ENCODE results near the gene ARHGEF38. TPM values are rescaled to one million over a fixed set of nuclear protein-coding genes. Genes with fewer than 3 reads are reported as not detected.

ARHGEF38 gene
- total RNA-seq, 1 experiment from 2014 or later, result 0.15 TPM

- peaks cover 7% of the 10 kb centered on the region; the same call in 1 of the 2 replicates for H3K4me1 ChIP-seq (replicated peaks; ENCODE audit: insufficient read depth)
- no TSS peak for BruUV-seq (replicated peaks)
- ChIA-PET POLR2A (ENCODE audit: unreplicated experiment) (no interaction called here), CTCF (interaction anchor here (0.6 to 0.7 kb wide), 3 partner anchors 17 to 236 kb away, joined by 3 to 14 read pairs (median 4); partner anchors contain the start of gene PPA2)
- H3K27ac ChIP-seq, result no peak overlapping the region
- no peaks in the 10 kb centered on the region for H3K36me3 ChIP-seq (ENCODE audit: low read depth)
- intact Hi-C loops (cut with micrococcal nuclease; ENCODE audit: unreplicated experiment), result no loop called here
- H3K79me2 ChIP-seq (ENCODE audit: low read depth), result peaks cover 40% of the 10 kb centered on the region
- H4K20me1 ChIP-seq (ENCODE audit: insufficient read depth), result no peaks in the 10 kb centered on the region
- TF ChIP-seq, protein P1, sequence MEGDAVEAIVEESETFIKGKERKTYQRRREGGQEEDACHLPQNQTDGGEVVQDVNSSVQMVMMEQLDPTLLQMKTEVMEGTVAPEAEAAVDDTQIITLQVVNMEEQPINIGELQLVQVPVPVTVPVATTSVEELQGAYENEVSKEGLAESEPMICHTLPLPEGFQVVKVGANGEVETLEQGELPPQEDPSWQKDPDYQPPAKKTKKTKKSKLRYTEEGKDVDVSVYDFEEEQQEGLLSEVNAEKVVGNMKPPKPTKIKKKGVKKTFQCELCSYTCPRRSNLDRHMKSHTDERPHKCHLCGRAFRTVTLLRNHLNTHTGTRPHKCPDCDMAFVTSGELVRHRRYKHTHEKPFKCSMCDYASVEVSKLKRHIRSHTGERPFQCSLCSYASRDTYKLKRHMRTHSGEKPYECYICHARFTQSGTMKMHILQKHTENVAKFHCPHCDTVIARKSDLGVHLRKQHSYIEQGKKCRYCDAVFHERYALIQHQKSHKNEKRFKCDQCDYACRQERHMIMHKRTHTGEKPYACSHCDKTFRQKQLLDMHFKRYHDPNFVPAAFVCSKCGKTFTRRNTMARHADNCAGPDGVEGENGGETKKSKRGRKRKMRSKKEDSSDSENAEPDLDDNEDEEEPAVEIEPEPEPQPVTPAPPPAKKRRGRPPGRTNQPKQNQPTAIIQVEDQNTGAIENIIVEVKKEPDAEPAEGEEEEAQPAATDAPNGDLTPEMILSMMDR (conservative IDR thresholded peaks at IDR 0.05), result no peak
- TF ChIP-seq EZH2 (IDR thresholded peaks at IDR 0.05; ENCODE audit: low read depth), result no peak
- no peak overlapping the region for H2AFZ ChIP-seq
- H3K4me3 ChIP-seq, result peak overlapping the region; percentile 90; the same call in 1 of the 2 replicates
- no peaks in the 10 kb centered on the region for H3K27me3 ChIP-seq (ENCODE audit: insufficient read depth, low read depth)
- H3K9me2 ChIP-seq (ENCODE audit: insufficient read depth), result no peaks in the 10 kb centered on the region
- DNase-seq, result no peak
- peaks cover 4% of the 10 kb centered on the region; the same call in 1 of the 2 replicates for H3F3A ChIP-seq (ENCODE audit: insufficient read depth, low read depth)
- H3K4me2 ChIP-seq, result peak overlapping the region; percentile 97
- no peaks in the 10 kb centered on the region for H3K9me3 ChIP-seq (ENCODE audit: insufficient read depth, low read depth)
These were observed 157.7 kb downstream of the ARHGEF38 start for GRCh38 chr4:105710012-105710600.

DNA sequence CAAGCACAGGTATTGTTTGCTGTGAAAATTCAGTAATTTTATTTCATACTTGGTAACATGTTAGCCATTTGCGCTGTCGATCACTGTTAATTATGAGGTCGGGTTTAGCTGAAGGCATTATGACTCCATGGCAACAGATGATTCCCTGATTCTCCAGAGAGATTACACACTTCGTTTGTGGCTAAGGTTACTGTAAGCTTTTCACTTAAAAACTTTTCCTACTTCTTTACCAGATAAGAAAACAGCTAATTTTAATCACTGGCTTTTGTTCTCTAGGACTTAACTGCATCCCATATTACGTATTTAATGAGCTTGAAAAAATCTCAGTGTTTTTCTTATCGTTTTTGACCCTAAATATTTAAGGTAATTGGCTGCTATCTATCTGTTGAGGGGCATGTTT is 158.3 kb downstream of the ARHGEF38 start:
- DNase-seq, result no peak
- no peak overlapping the region for H2AFZ ChIP-seq
- no peak for TF ChIP-seq EZH2 (IDR thresholded peaks at IDR 0.05; ENCODE audit: low read depth)
- TF ChIP-seq, protein P1 (conservative IDR thresholded peaks at IDR 0.05), result no peak
- H3K79me2 ChIP-seq (ENCODE audit: low read depth), result peaks cover 40% of the 10 kb centered on the region
- peaks cover 7% of the 10 kb centered on the region; the same call in 1 of the 2 replicates for H3K4me1 ChIP-seq (replicated peaks; ENCODE audit: insufficient read depth)
- intact Hi-C loops (cut with micrococcal nuclease; ENCODE audit: unreplicated experiment), result no loop called here
- no peak overlapping the region for H3K4me2 ChIP-seq
- no peaks in the 10 kb centered on the region for H3K9me2 ChIP-seq (ENCODE audit: insufficient read depth)
- CTCF ChIA-PET, result interaction anchor here (0.6 to 0.7 kb wide), 2 partner anchors 17 to 237 kb away, joined by 3 to 14 read pairs; partner anchors contain the start of gene PPA2
- no peaks in the 10 kb centered on the region for H3K36me3 ChIP-seq (ENCODE audit: low read depth)
- peaks cover 4% of the 10 kb centered on the region; the same call in 1 of the 2 replicates for H3F3A ChIP-seq (ENCODE audit: insufficient read depth, low read depth)
- no peaks in the 10 kb centered on the region for H4K20me1 ChIP-seq (ENCODE audit: insufficient read depth)
- no peaks in the 10 kb centered on the region for H3K9me3 ChIP-seq (ENCODE audit: insufficient read depth, low read depth)
- BruUV-seq (replicated peaks), result no TSS peak
- H3K27ac ChIP-seq, result no peak overlapping the region
- no peak overlapping the region for H3K4me3 ChIP-seq
- POLR2A ChIA-PET (ENCODE audit: unreplicated experiment), result no interaction called here
- H3K27me3 ChIP-seq (ENCODE audit: insufficient read depth, low read depth), result no peaks in the 10 kb centered on the region

- intact Hi-C loops (cut with micrococcal nuclease; ENCODE audit: unreplicated experiment), result no loop called here
- Histone ChIP-seq H3K4me2 (no peak overlapping the region), H3K4me1 (replicated peaks; ENCODE audit: insufficient read depth) (no peaks in the 10 kb centered on the region), H2AFZ (no peak overlapping the region), H3K27me3 (ENCODE audit: insufficient read depth, low read depth) (no peaks in the 10 kb centered on the region), H3F3A (ENCODE audit: insufficient read depth, low read depth) (peaks cover 4% of the 10 kb centered on the region; the same call in 1 of the 2 replicates), H4K20me1 (ENCODE audit: insufficient read depth) (no peaks in the 10 kb centered on the region), H3K27ac (no peak overlapping the region), H3K9me3 (ENCODE audit: insufficient read depth, low read depth) (no peaks in the 10 kb centered on the region), H3K4me3 (no peak overlapping the region), H3K36me3 (ENCODE audit: low read depth) (no peaks in the 10 kb centered on the region), H3K9me2 (ENCODE audit: insufficient read depth) (no peaks in the 10 kb centered on the region), H3K79me2 (ENCODE audit: low read depth) (peaks cover 30% of the 10 kb centered on the region)
- DNase-seq, result no peak
- POLR2A ChIA-PET (ENCODE audit: unreplicated experiment), result no interaction called here
- BruUV-seq (replicated peaks), result no TSS peak
- TF ChIP-seq, protein P1 (conservative IDR thresholded peaks at IDR 0.05), result no peak
- no peak for TF ChIP-seq EZH2 (IDR thresholded peaks at IDR 0.05; ENCODE audit: low read depth)
- CTCF ChIA-PET, result no interaction called here
These were observed 160.3 kb downstream of the ARHGEF38 start for GRCh38 chr4:105712766-105713165.
